ENCODE measurements around the gene HTR1D. TPM values are rescaled to one million over a fixed set of nuclear protein-coding genes. Genes with fewer than 3 reads are reported as not detected.
"Not testable (repeated sequence)": the region's sequence is repeated elsewhere in the genome, so short reads cannot be mapped to it uniquely, and the experiment has no call there.

HTR1D gene
- total RNA-seq, 1 donor from 2014 or later, result not detected

DNA sequence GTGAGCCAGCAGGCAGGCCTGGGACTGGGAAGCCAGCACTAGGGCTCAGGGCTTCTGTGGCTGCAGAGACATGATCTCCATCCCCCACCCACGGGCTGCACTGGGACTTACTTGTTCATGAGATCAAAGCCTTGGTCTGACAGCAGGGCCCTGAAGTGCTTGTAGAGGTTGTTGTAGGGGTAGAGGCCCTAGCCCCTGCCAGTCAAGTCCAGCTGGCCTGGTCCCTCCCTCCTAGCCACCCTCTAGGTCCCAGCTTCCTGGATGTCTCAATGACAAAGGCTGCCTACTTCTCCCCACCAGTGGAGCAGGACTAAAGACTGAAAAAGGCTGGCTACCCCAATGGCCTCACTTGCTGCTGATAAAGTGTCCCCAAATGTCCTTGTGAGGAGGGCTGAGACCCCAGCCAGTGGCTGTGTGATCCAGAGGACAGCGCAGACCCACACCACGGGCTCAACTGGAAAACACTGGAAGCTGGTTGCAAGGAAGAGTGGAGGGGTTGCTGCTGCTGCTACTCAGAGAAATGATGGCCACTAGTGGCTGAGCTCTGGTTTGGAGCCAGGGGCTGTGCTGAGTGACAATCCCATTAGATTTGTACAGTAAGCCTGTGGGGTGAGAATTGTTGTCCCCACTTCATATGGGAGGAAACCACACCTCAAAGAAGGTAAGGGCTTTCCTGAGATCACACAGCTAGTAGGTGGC lies 1.4 kb downstream of the HTR1D start:
- ATAC-seq, result no peak

DNA sequence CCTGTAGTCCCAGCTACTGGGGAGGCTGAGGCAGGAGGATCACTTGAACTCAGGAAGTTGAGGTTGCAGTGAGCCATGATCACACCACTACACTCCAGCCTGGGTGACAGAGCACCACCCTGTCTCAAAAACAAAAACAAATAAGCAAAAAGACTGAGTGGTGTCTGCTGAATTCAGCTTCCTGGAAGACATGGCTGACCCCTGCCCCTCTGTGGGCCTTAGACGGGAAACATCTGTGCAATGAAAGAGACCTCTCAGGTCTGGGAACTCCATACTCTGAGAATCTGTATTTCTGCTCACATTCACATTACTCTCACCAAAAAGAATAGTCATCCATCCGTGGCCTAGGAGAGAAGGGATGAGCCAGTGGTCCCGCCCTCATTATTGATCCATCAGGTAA lies 2.0 kb downstream of the HTR1D start:
- ATAC-seq, result no peak

DNA sequence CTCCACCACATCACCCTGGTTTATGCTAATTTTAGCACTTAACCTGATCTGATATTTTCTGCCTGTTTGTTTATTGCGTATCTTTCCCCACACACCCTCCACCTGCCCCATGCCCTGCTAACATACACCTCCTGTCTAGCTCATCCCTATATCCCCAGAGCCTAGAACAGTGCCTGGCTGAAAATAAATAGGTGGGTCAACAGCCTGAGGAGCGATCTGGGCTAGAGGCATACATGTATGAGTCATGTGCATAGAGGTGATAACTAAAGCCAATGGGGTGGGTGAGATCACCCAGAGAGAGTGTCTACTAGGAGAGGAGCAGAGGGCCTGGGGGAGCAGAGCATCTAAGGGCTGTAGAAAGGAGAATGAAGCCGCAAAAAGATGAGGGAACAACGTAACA lies 2.7 kb downstream of the HTR1D start:
- ATAC-seq, result no peak

DNA sequence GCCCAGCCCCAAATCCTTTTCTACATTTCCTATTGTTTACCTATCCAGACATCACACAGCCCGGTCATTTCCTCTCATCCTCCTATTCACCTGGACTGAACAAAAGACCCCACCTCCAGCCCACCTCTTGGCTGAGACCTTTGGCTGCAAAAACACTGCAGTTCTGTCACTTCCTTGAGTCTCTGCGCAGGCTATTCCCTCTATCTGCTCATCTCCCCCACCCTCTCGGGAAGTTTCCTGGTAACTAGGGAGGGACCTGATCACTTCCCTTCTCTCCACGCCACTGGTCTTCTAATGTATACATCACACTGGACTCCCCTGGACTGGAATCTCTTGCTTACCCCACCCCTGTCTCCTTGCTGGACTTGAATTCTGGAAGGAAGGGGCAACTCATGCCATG lies 5.3 kb downstream of the HTR1D start:
- ATAC-seq, result no peak

DNA sequence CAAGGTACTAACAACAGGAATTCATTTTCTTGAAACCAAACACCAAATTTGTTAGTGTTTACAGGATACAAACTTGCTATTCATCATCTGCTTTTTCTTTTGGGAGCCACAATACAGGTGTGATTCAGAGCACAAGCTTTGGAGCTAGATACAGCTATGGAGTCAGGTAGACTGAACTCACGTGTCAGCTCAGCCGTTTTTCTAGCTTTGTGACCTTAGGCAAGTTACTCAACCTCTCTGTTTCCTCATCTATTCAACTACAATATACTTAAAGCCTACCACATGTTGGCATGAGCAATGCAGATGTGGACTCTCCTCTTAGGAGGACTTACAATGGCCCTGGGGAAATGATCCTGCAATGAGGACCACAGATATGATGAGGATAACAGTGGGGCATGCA lies 6.3 kb downstream of the HTR1D start:
- peak; percentile 86 for ATAC-seq

DNA sequence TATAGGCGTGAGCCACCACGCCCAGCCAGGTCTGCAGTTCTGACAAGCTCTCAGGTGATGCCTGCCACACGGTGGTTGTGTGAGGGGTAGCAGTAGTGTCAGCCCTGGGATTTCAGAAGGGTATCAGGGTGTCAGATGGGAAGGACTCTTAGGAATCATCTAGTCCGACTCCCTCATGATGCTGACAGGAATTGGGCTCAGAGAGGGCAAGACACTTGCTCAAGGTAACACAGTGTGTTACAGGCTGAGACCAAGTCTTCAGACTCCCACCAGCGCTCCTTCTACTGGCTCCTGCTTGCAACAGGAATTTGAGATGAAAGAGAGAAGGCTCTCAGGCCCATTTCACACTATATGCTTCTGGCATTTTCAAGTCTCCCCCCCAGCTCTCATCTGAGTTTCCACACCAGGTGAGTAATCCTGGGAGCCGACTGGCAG lies 6.9 kb downstream of the HTR1D start:
- peak; percentile 22 for ATAC-seq

DNA sequence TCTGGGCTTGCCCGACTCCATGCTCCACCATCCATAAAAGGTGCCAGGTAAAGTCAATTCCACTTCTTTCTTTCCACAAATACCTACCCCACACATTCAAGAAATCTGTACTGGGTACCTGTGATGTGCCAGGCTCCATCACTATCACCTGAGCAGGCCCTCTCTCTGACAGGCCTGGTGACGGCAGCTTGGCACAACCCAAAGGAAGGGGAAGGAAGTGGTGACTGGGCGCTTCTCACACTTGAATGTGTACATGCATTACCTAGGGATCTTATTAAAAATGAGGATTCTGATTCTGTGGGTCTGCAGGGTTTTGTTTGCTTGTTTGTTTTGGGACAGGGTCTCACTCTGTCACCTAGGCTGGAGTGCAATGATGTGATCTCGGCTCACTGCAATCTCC lies 7.5 kb downstream of the HTR1D start:
- no peak for ATAC-seq

DNA sequence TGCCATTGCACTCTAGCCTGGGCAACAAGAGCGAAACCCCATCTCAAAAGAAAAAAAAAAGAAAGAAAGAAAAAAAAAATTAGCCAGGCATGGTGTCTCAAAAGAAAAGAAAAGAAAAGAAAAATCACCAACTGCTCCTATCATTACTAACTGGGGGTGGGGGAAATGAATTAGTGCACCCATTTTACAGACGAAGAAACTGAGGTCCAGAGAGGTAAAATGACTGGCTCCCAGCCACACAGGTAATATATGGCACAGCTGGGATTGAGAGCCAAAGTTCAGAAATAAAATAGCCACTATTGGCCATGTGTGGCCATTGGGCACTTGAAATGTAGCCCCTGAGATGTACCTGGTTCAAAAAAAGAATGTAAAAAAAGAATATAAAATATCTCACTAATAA lies 8.8 kb downstream of the HTR1D start:
- ATAC-seq, result no peak

DNA sequence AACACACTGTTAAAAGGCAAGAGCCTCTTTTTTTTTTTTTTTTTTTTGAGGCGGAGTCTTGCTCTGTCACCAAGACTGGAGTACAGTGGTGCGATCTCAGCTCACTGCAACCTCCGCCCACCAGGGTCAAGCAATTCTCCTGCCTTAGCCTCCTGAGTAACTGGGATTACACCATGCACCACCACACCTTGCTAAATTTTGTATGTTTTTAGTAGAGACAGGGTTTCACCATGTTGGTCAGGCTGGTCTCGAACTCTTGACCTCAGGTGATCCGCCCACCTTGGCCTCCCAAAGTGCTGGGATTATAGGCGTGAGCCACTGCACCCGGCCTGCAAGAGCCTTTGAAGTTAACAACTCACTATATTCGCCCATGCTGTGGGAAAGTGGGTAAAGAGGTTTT lies 9.6 kb downstream of the HTR1D start:
- not testable (repeated sequence) for ATAC-seq

GRCh38 chr1:23202263-23202749 lies 15.0 kb downstream of the HTR1D start:
- ATAC-seq, result no peak

GRCh38 chr1:23200883-23201282 lies 16.4 kb downstream of the HTR1D start:
- no peak for ATAC-seq

DNA sequence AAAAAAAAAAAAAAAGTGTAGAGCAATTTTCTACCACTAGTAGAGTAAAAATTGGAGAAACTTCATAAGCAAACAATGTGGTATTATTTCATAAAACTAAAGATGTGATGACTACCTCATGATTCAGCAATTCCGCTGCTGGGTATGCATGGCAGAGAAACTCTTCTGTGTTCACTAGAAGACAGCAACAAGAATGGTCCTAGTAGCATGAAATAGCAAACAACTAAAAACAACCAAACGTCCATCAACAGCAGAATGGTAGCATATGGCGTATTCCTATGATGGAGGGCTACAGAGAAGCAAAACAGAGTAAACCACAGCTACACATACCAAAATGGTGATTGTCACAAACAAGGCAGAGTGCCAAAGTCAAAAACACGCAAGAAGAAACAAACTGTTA lies 18.9 kb downstream of the HTR1D start:
- ATAC-seq, result no peak

DNA sequence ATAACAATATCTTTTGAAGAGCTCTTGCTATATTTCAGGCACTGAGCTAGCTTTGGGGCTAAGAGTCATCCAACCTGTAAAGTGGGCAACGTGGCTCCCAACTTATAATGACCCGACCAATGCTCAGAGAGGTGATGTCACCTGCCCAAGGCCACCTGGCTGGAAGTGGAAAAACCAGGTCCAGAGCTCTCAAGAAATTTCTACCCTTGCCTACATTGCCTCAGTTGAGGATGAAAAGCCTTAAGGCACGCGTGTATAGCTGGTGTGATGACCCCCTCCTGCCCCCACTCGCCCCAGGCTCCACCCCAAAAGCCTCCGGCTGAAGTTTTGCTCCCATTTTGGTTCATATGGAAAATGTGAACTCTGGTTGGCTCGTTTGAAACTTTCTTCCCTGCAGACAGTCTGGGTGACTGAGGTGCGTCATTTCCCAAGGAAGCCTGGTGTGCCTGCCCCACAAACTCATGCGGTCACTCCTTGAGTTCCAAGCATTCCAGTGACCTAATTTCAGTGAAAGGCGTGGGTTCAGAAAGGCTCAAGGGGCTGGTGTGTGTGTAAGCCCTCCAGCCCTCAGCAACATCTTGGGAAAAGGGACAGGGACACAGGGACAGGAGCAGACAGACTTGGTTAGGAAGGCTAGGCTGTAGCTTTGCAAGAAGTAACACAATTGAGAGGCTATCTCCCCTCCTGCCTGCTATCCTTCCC lies 20.5 kb downstream of the HTR1D start:
- ATAC-seq, result peak; percentile 58

DNA sequence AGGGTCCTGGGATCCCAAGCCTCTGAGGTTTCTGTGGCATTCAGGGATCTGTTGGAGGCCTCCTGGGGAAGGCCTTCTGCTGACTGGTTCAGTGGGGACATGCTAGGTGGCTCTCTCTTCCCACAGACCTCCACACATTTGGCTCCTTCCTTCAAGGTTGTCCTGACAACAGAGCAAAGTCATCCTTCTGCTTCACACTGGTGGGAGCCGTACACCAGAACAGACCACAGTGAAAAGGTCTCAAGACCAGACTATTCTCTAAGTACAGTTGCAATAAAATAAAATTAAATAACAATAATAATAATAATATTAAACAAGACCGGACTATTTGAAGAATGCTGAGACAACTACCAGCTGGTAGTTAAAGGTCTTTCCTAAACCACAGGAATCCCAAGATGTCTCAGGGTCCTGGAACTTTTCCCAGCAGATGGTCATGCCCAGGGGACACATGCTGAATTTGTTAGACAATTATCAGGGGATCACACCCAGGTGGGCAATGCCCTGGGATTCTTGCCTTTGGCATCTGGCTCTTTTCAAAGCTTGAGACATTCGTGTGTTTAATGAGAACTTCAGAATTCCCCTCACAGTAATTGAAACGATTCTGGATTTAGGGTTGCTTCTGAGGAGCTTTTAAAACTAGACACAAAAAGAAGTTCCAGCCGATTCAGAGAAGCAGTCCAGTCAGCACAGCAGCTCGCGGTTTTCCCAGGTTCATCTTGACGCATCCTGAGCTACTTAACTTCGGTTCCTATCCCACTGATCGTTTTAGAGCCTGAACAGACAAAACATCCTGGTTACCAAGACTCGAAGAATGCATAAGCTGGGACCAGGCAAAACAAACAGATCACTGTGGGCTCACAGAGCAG lies 22.9 kb downstream of the HTR1D start:
- no peak for ATAC-seq

GRCh38 chr1:23193391-23194118 lies 23.7 kb downstream of the HTR1D start:
- no peak for ATAC-seq

DNA sequence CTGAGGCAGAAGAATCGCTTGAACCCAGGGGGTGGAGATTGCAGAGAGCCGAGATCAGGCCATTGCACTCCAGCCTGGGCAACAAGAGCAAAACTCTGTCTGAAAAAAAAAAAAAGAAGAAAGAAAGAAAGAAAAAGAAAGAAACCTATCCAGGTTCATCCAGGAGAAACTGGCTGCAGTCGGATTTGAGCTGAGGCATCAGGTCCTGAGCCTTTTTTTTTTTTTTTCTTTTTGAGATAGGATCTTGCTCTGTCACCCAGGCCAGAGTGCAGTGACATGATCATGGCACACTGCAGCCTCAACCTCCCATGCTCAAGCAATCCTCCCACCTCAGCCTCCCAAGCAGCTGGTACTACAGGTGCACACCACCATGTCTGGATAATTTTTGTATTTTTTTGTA lies 26.1 kb downstream of the HTR1D start:
- no peak for ATAC-seq

DNA sequence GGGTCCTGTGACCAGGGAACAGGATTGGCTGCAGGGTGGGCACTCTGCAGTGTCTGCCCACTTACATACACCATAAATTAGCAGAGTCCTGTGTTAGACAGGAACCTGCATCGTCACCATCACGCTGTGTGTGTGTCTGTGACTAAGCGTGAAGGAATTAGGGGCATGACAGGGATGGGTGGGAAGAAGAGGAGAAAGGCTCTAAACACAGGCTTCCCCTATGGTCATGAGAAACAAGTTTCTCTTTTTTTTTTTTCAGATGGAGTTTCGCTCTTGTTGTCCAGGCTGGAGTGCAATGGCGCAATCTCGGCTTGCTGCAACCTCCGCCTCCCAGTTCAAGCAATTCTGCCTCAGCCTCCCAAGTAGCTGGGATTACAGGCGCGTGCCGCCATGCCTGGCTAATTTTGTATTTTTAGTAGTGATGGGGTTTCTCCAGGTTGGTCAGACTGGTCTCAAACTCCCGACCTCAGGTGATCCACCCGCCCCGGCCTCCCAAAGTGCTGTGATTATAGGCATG lies 28.3 kb downstream of the HTR1D start:
- peak; percentile 75 for ATAC-seq

DNA sequence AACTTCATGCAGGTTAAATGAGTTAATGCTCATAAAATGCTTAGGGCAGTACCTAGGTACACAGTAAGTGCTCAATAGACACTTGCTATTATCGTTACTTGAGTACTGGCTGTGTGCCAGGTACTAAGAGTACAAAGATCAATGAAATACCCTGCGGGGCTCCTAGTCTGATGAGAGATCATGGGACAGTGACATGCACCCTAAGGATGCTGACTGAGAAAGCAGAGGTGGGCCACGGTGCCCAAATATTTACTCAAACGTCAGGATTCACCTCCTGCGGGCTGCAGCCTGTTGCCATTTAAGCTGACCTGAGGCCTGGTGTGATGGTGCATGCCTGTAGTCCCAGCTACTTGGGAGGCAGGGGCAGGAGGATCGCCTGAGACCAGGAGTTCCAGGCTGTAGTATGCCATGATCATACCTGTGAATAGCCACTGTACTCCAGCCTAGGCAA lies 28.8 kb downstream of the HTR1D start:
- ATAC-seq, result no peak

- no peak for ATAC-seq
These were observed 29.7 kb downstream of the HTR1D start for GRCh38 chr1:23187637-23188036.

DNA sequence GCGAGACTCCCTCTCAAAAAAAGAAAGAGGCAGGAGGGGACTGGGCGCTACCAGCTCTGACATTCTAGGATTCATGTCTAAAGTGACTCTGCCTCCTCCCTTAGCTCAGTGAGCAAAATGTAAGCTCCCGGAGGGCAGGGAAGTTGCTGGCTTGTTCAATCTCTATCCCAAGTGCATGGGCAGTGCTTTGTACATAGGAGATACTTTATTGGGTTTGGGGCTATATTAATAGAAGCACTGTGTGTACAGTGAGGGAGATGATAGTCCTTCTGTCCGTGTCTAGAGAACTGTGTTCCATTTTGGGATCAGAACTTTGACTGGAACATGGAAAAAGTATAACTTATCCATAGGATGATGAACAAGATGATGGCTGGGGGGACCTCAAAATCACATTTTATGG lies 31.9 kb downstream of the HTR1D start:
- no peak for ATAC-seq

DNA sequence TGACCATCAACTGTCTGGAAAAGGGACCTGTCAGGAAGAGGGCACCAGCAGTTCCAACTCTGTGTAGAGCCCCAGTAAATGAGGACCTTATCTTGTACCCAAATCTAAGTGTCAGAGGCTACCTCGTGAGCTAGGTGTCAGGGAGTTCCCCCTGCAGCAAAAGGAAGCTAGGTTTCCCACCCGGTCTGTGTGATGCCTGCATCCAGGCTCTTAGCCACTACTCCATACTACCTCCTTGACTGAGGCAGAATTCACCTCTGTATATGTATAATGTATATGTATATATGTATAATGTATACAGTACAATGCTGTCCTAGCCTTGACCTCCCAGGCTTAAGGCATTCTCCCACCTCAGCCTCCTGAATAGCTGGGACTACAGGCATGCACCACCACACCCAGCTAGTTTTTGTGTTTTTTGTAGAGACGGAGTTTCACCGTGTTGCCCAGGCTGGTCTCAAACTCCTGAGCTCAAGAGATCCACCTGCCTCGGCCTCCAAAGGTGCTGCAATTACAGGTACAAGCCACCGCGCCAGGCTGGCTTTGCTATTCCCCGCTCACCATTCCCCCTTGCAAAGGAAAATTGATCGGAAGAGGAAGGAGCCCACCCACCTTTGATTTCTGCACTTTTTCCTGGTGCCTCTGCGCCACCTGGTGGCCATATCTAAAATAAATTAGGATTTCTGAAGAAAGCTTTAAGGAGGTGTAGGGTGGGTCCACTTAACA lies 32.9 kb downstream of the HTR1D start:
- ATAC-seq, result no peak

DNA sequence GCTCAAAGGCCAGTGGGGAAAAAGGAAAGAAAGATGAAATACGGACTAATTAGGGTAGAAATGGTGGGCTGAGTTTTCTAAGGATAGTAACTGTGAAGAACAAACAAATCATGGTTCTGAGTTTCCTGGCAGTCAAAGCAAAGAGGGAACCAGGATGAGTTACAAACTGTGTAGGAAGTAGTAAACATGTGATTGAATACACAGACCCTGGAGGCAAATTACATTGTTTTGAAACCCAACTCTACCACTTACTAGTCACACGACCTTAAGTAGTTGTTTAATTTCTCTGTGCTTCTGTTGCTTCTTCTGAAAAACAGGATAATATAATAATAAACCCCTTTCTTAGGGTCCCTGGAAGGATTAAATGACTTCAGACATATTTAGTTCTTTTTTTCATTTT lies 37.4 kb downstream of the HTR1D start:
- no peak for ATAC-seq
